A549 (cell line): Measurements from ENCODE around the gene HBQ1.
"Not testable (repeated sequence)": the region's sequence is repeated elsewhere in the genome, so short reads cannot be mapped to it uniquely, and the experiment has no call there.

Experiments used
- BCL3 ChIP-seq: fragments of >200 bp; sonication (Bioruptor Twin); formaldehyde crosslinking; IDR thresholded peaks from 3 replicates; pipeline ENCODE4 v1.6.1; 2016
- CEBPB ChIP-seq, 2 experiments: fragments of >200 bp in 1 of 2; sonication (Bioruptor Twin) in 1 of 2; formaldehyde crosslinking in 1 of 2; IDR thresholded peaks; 2 replicates each; pipeline ENCODE4 v1.6.1; 2012 to 2016
- CTCF ChIP-seq: fragments of >200 bp; sonication (Bioruptor Twin); formaldehyde crosslinking; IDR thresholded peaks from 3 replicates; pipeline ENCODE4 v1.5.1; 2016
- E2F6 ChIP-seq: IDR thresholded peaks from 2 replicates; pipeline ENCODE4 v1.6.1; 2012; ENCODE audit warnings: low read depth, borderline replicate concordance
- EHF ChIP-seq: fragments of 250-450 bp; sonication (Bioruptor Pico); IDR thresholded peaks from 2 replicates; pipeline ENCODE4 v1.5.0; 2020; ENCODE audit warnings: mild to moderate bottlenecking
- EHMT2 ChIP-seq: fragments of 200-600 bp; sonication (generic); IDR thresholded peaks from 2 replicates; pipeline ENCODE4 v1.6.1; 2016; ENCODE audit warnings: antibody characterized with exemption, low read depth, mild to moderate bottlenecking, moderate library complexity
- EP300 ChIP-seq, 2 experiments: fragments of >200 bp; sonication (Bioruptor Twin); formaldehyde crosslinking; IDR thresholded peaks; 2 replicates in 1 of 2; 3 replicates in 1 of 2; pipeline ENCODE4 v1.6.1; 2016 to 2017
- GATA3 ChIP-seq: IDR thresholded peaks from 2 replicates; pipeline ENCODE4 v1.6.1; 2012; ENCODE audit warnings: borderline replicate concordance
- JUN ChIP-seq, 2 experiments: fragments of >200 bp; sonication (Bioruptor Twin); formaldehyde crosslinking; IDR thresholded peaks; 2 replicates in 1 of 2; 3 replicates in 1 of 2; pipeline ENCODE4 v1.6.1; 2016 to 2017
- KDM5A ChIP-seq: fragments of 200-600 bp; sonication (generic); IDR thresholded peaks from 2 replicates; pipeline ENCODE4 v1.6.1; 2016; ENCODE audit warnings: antibody characterized with exemption, mild to moderate bottlenecking
- POLR2A ChIP-seq: IDR thresholded peaks from 2 replicates; pipeline ENCODE4 v1.6.1; 2012; ENCODE audit warnings: mild to moderate bottlenecking, low read length
- RAD21 ChIP-seq, 2 experiments: fragments of >200 bp in 1 of 2; sonication (Bioruptor Twin) in 1 of 2; formaldehyde crosslinking in 1 of 2; IDR thresholded peaks in 1 of 2; conservative IDR thresholded peaks in 1 of 2; 2 replicates in 1 of 2; 3 replicates in 1 of 2; pipeline ENCODE4 v1.6.1; 2012 to 2018; ENCODE audit warnings: inconsistent platforms in 1 of 2
- RCOR1 ChIP-seq: fragments of 150-350 bp; IDR thresholded peaks from 2 replicates; pipeline ENCODE4 v1.6.1; 2014; ENCODE audit warnings: antibody characterized with exemption, low read length, low read depth
- REST ChIP-seq: fragments of 200-600 bp; sonication (generic); IDR thresholded peaks from 2 replicates; pipeline ENCODE4 v1.6.1; 2016; ENCODE audit warnings: antibody characterized with exemption, mild to moderate bottlenecking, moderate library complexity

- not testable (repeated sequence) for TF ChIP-seq CTCF; POLR2A; REST; KDM5A; EHMT2; EHF; CEBPB (IDR thresholded peaks at IDR 0.05); GATA3; RCOR1; E2F6; EP300 (IDR thresholded peaks at IDR 0.05); JUN (IDR thresholded peaks at IDR 0.05); RAD21 (conservative IDR thresholded peaks at IDR 0.05 in 1 of 2, IDR thresholded peaks at IDR 0.05 in 1 of 2); BCL3
Observed at GRCh38 chr16:172374-172941, 7.8 kb upstream of the HBQ1 start, which contains the start of gene HBA2.
